Neutrophil (primary cell): ENCODE results near the gene PRSS1.

Experiments
- H3K27ac ChIP-seq: fragments of 200-600 bp; sonication (generic); 2 replicates; pipeline ENCODE4 v1.5.1; 2016; ENCODE audit warnings: mild to moderate bottlenecking, moderate library complexity
- H3K27me3 ChIP-seq: fragments of 200-600 bp; sonication (generic); 2 replicates; pipeline ENCODE4 v1.6.0; 2016; ENCODE audit warnings: mild to moderate bottlenecking
- H3K36me3 ChIP-seq: fragments of 200-600 bp; sonication (generic); 2 replicates; pipeline ENCODE4 v1.5.1; 2017
- H3K4me1 ChIP-seq, 2 experiments: fragments of 200-600 bp in 1 of 2; sonication (generic) in 1 of 2; 1 replicate in 1 of 2; 2 replicates in 1 of 2; pipeline versions ENCODE4 v1.5.1 to v1.6.1; 2013 to 2016; ENCODE audit warnings: low read depth in 1 of 2, low read length in 1 of 2, mild to moderate bottlenecking in 1 of 2, moderate library complexity in 1 of 2; ENCODE audit not compliant: control insufficient read depth in 1 of 2, insufficient read depth in 1 of 2
- H3K4me3 ChIP-seq, 2 experiments: fragments of 200-600 bp in 1 of 2; sonication (generic) in 1 of 2; 1 replicate in 1 of 2; 2 replicates in 1 of 2; pipeline ENCODE4 v1.5.1; 2013 to 2016; ENCODE audit warnings: low read depth in 1 of 2, low read length in 1 of 2, mild to moderate bottlenecking in 1 of 2, moderate library complexity in 1 of 2
- H3K9me3 ChIP-seq: fragments of 200-600 bp; sonication (generic); 2 replicates; pipeline ENCODE4 v1.5.1; 2016
- TF ChIP-seq, protein P1 (sequence below): fragments of 200-600 bp; sonication (generic); IDR thresholded peaks from 2 replicates; pipeline ENCODE4 v1.5.1; 2016; ENCODE audit warnings: antibody characterized with exemption

Gene PRSS1

DNA sequence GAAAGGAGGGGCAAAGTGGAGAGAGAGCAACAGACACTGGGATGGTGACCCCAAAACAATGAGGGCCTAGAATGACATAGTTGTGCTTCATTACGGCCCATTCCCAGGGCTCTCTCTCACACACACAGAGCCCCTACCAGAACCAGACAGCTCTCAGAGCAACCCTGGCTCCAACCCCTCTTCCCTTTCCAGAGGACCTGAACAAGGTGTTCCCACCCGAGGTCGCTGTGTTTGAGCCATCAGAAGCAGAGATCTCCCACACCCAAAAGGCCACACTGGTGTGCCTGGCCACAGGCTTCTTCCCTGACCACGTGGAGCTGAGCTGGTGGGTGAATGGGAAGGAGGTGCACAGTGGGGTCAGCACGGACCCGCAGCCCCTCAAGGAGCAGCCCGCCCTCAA is 42.2 kb downstream of the PRSS1 start:
- TF ChIP-seq, protein P1, sequence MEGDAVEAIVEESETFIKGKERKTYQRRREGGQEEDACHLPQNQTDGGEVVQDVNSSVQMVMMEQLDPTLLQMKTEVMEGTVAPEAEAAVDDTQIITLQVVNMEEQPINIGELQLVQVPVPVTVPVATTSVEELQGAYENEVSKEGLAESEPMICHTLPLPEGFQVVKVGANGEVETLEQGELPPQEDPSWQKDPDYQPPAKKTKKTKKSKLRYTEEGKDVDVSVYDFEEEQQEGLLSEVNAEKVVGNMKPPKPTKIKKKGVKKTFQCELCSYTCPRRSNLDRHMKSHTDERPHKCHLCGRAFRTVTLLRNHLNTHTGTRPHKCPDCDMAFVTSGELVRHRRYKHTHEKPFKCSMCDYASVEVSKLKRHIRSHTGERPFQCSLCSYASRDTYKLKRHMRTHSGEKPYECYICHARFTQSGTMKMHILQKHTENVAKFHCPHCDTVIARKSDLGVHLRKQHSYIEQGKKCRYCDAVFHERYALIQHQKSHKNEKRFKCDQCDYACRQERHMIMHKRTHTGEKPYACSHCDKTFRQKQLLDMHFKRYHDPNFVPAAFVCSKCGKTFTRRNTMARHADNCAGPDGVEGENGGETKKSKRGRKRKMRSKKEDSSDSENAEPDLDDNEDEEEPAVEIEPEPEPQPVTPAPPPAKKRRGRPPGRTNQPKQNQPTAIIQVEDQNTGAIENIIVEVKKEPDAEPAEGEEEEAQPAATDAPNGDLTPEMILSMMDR: no peak
- peaks cover 35% of the 10 kb centered on the region for H3K27me3 ChIP-seq
- H3K36me3 ChIP-seq: no peaks in the 10 kb centered on the region
- H3K27ac ChIP-seq: no peak overlapping the region
- H3K4me3 ChIP-seq: no peak overlapping the region
- H3K9me3 ChIP-seq: no peaks in the 10 kb centered on the region
- no peaks in the 10 kb centered on the region for H3K4me1 ChIP-seq

DNA sequence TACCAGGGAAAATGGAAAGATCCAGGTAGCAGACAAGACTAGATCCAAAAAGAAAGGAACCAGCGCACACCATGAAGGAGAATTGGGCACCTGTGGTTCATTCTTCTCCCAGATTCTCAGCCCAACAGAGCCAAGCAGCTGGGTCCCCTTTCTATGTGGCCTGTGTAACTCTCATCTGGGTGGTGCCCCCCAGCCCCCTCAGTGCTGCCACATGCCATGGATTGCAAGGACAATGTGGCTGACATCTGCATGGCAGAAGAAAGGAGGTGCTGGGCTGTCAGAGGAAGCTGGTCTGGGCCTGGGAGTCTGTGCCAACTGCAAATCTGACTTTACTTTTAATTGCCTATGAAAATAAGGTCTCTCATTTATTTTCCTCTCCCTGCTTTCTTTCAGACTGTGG is 42.9 kb downstream of the PRSS1 start:
- Histone ChIP-seq H3K27me3 (peaks cover 41% of the 10 kb centered on the region), H3K9me3 (no peaks in the 10 kb centered on the region), H3K4me3 (no peak overlapping the region), H3K27ac (no peak overlapping the region), H3K4me1 (peaks cover 0 to 5% of the 10 kb centered on the region in 2 experiments), H3K36me3 (no peaks in the 10 kb centered on the region)
- TF ChIP-seq, protein P1: no peak

DNA sequence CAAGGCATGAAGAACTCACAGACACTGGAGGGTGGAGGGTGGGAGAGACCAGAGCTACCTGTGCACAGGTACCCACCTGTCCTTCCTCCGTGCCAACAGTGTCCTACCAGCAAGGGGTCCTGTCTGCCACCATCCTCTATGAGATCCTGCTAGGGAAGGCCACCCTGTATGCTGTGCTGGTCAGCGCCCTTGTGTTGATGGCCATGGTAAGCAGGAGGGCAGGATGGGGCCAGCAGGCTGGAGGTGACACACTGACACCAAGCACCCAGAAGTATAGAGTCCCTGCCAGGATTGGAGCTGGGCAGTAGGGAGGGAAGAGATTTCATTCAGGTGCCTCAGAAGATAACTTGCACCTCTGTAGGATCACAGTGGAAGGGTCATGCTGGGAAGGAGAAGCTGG is 43.3 kb downstream of the PRSS1 start:
- peaks cover 46% of the 10 kb centered on the region for H3K27me3 ChIP-seq
- H3K4me1 ChIP-seq: peaks cover 0 to 10% of the 10 kb centered on the region in 2 experiments
- H3K4me3 ChIP-seq: no peak overlapping the region
- TF ChIP-seq, protein P1: no peak
- H3K9me3 ChIP-seq: no peaks in the 10 kb centered on the region
- no peak overlapping the region for H3K27ac ChIP-seq
- H3K36me3 ChIP-seq: no peaks in the 10 kb centered on the region

DNA sequence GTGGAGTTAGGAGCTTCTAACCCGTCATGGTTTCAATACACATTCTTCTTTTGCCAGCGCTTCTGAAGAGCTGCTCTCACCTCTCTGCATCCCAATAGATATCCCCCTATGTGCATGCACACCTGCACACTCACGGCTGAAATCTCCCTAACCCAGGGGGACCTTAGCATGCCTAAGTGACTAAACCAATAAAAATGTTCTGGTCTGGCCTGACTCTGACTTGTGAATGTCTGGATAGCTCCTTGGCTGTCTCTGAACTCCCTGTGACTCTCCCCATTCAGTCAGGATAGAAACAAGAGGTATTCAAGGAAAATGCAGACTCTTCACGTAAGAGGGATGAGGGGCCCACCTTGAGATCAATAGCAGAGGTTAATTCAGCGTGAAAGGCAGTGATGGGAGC is 43.9 kb downstream of the PRSS1 start:
- TF ChIP-seq, protein P1: no peak
- Histone ChIP-seq H3K36me3 (no peaks in the 10 kb centered on the region), H3K9me3 (no peaks in the 10 kb centered on the region), H3K4me1 (peaks cover 0 to 11% of the 10 kb centered on the region in 2 experiments), H3K27me3 (peaks cover 51% of the 10 kb centered on the region), H3K27ac (no peak overlapping the region), H3K4me3 (no peak overlapping the region)

DNA sequence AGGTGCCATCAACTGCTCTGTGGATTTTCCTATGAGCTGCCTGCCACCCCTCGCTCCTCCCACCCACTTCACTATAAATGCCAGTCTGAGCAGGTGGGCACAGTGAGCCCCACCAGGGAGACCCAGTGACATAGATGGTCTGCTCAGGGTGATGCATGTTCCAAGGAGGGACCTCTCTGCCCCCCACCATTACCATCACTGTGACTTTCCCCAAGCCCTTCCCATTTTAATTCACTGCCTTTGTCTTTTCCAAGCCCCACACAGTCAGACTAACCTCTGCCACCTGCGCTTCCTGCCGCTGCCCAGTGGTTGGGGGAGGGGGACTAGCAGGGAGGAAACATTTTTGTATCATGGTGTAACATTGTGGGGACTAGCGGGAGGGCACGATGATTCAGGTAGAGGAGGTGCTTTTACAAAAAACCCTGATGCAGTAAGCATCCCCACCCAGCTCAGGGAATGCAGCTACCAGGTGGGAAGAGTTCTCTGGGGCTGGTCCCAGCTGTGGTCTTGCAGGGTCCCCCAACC is 46.1 kb downstream of the PRSS1 start:
- H3K27ac ChIP-seq: no peak overlapping the region

More for the DNA sequence above, 46.1 kb downstream of the PRSS1 start:
- Histone ChIP-seq H3K27me3 (peaks cover 74% of the 10 kb centered on the region), H3K4me1 (peaks cover 0 to 11% of the 10 kb centered on the region in 2 experiments), H3K9me3 (no peaks in the 10 kb centered on the region), H3K4me3 (no peak overlapping the region), H3K36me3 (no peaks in the 10 kb centered on the region)
- TF ChIP-seq, protein P1: no peak
